ENCODE measurements around the gene MLIP.

MLIP gene

GRCh38 chr6:54284161-54284860 lies 173.1 kb downstream of the MLIP start:
- DNase-seq (ENCODE audit: low read depth): no peak

DNA sequence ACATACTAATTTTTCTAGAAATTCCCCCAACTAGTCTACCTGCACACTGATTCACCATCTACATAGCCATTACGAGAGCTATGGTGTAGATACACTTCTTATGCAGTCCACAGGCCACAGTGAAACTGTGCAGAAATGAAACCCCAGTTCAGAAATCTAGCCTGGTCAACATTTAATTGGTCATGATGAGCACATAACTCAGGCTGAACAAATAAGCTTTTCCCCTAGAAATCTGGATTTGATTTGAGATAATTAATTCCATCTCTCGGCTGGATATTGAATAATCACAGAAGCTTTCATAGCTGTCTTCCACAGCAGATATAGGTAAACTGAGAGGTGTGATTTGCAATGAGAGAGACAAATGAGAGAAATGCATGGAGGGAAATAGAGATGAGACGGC lies 174.4 kb downstream of the MLIP start:
- no peak for DNase-seq (ENCODE audit: low read depth)

GRCh38 chr6:54286141-54286540 lies 174.9 kb downstream of the MLIP start:
- DNase-seq (ENCODE audit: low read depth): no peak

DNA sequence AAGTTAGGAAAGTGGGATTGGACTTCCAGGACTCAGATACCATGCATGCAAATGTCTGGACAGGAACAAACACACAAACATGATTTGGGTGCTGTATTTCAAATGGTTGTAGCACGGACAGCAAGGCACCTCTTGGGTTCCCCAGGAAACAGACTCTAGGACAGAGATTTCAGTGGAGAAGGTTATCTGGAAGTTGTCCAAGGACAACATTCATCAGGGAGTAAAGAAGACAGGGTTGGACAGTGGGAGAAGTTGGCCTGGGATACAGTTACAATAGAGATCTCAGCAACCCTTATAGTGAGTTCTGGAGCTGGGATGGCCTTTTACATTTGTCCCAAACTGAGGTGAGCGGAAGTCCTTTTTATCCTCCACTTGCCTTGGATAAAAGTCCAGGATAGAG lies 177.2 kb downstream of the MLIP start:
- DNase-seq (ENCODE audit: low read depth): no peak

GRCh38 chr6:54289426-54289825 lies 178.2 kb downstream of the MLIP start:
- DNase-seq (ENCODE audit: low read depth): no peak

- DNase-seq (ENCODE audit: low read depth): no peak
These were observed 179.9 kb downstream of the MLIP start for GRCh38 chr6:54291146-54291545.

GRCh38 chr6:54291738-54292137 lies 180.5 kb downstream of the MLIP start:
- no peak for DNase-seq (ENCODE audit: low read depth)

GRCh38 chr6:54294965-54295532 lies 183.8 kb downstream of the MLIP start:
- DNase-seq (ENCODE audit: low read depth): no peak

- DNase-seq (ENCODE audit: low read depth): no peak
These were observed 188.5 kb downstream of the MLIP start for GRCh38 chr6:54299542-54300269.

- DNase-seq (ENCODE audit: low read depth): no peak
These were observed 190.5 kb downstream of the MLIP start for GRCh38 chr6:54301770-54302169.

- DNase-seq (ENCODE audit: low read depth): no peak
These were observed 196.2 kb downstream of the MLIP start for GRCh38 chr6:54307439-54307910.

- DNase-seq (ENCODE audit: low read depth): no peak
These were observed 197.2 kb downstream of the MLIP start, which contains the start of gene TINAG for GRCh38 chr6:54308289-54308985. Gene TINAG, plus strand, starts transcription at chr6:54308441. Its CDS starts 110 bp downstream, at chr6:54308551.

DNA sequence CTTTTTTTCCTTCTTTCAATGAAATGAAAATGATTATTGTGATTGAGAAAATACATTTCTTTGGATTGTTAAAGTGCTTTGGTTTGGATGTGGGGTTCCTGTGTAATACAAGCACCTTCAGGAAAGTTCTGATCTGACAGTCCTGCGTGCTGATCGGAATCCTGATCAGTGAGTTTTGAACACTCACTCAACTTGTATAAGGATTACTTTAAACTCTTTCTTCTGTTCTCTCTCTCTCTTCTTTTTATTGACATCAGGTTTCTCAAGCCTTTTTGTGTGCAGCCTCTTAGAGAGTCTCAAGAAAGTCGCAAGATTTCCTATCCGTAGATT lies 197.7 kb downstream of the MLIP start:
- no peak for DNase-seq (ENCODE audit: low read depth)

GRCh38 chr6:54310377-54311152 lies 199.3 kb downstream of the MLIP start:
- DNase-seq (ENCODE audit: low read depth): no peak

- DNase-seq (ENCODE audit: low read depth): no peak
These were observed 204.4 kb downstream of the MLIP start for GRCh38 chr6:54315656-54316055.

Measured in stimulated activated CD8-positive, alpha-beta memory T cell treated with anti-CD3 and anti-CD28 coated beads, Interleukin-12 subunit alpha, Interleukin-12 subunit beta, amount 100 ng/mL, for 4 hours (primary cell).